ENCODE data around the gene ZNF148. TPM values are rescaled to one million over a fixed set of nuclear protein-coding genes. Genes with fewer than 3 reads are reported as not detected.
A peak's percentile ranks its signal among the peaks of the same experiment; 100 is the strongest.

Gene ZNF148
- total and polyA plus RNA-seq, 7 donors = 4.8 to 42.5 (median 28.2) TPM

DNA sequence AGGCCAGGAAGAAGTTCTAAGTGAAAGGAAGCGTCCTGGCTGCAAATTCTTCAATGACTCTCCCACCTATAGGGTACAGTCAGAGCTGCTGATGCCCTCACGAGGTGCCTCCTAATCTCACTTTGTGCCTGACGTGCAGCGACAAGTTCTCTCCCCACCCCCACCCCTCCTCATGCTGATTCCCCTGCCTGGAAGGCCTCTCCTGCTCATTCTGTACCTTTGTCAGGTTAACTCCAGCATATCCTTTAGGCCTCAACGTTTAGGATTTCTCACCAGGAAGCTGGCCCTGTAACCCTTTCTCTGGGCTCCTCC lies 187.6 kb downstream of the ZNF148 start:
- Histone ChIP-seq H3K4me3 (no peak overlapping the region), H3K27ac (no peak overlapping the region), H3K4me1 (peaks cover 0 to 15% (median 12%) of the 10 kb centered on the region in 4 donors), H3K27me3 (no peaks in the 10 kb centered on the region), H3K9me3 (no peaks in the 10 kb centered on the region), H3K36me3 (no peaks in the 10 kb centered on the region)
- intact Hi-C loops (cut with DNase I) = no loop called here
- DNase-seq = no peak
- TF ChIP-seq POLR2A (IDR thresholded peaks at IDR 0.05) = no peak
- 85 to 86% methylated on average over 5 of the region's 5 CpGs for WGBS, 2 donors

GRCh38 chr3:125186800-125187598 lies 188.1 kb downstream of the ZNF148 start:
- WGBS, 2 donors = 93 to 96% methylated on average over 20 of the region's 20 CpGs
- no peaks in the 10 kb centered on the region for H3K36me3 ChIP-seq
- H3K27me3 ChIP-seq = no peaks in the 10 kb centered on the region
- TF ChIP-seq CTCF (IDR thresholded peaks at IDR 0.05) (no peak), EP300 (IDR thresholded peaks at IDR 0.05) (no peak), POLR2A (IDR thresholded peaks at IDR 0.05) (no peak), POLR2AphosphoS5 (IDR thresholded peaks at IDR 0.05) (no peak)
- intact Hi-C loops (cut with DNase I) = no loop called here
- peak overlapping the region in 2 of 4 donors; percentile 7 to 25 for H3K27ac ChIP-seq
- H3K9me3 ChIP-seq = no peaks in the 10 kb centered on the region
- DNase-seq = no peak
- H3K4me3 ChIP-seq = no peak overlapping the region
- peaks cover 0 to 15% (median 12%) of the 10 kb centered on the region in 4 donors for H3K4me1 ChIP-seq

GRCh38 chr3:125186261-125186787 lies 188.8 kb downstream of the ZNF148 start:
- no peaks in the 10 kb centered on the region for H3K27me3 ChIP-seq
- H3K9me3 ChIP-seq = no peaks in the 10 kb centered on the region
- H3K4me1 ChIP-seq = peaks cover 0 to 15% (median 12%) of the 10 kb centered on the region in 4 donors
- no peaks in the 10 kb centered on the region for H3K36me3 ChIP-seq
- WGBS, 2 donors = 58 to 79% methylated on average over 10 of the region's 10 CpGs
- DNase-seq = no peak
- no peak overlapping the region for H3K4me3 ChIP-seq
- no peak for TF ChIP-seq EP300 (IDR thresholded peaks at IDR 0.05)
- TF ChIP-seq POLR2A (IDR thresholded peaks at IDR 0.05) = no peak
- intact Hi-C loops (cut with DNase I) = no loop called here
- H3K27ac ChIP-seq = peak overlapping the region in 2 of 4 donors; percentile 7 to 25

- no peak for DNase-seq
- Histone ChIP-seq H3K4me1 (peaks cover 0 to 15% (median 12%) of the 10 kb centered on the region in 4 donors), H3K27ac (peak overlapping the region in 1 of 4 donors; percentile 25), H3K4me3 (no peak overlapping the region), H3K36me3 (no peaks in the 10 kb centered on the region), H3K9me3 (no peaks in the 10 kb centered on the region), H3K27me3 (no peaks in the 10 kb centered on the region)
- intact Hi-C loops (cut with DNase I) = no loop called here
- TF ChIP-seq POLR2AphosphoS5 (IDR thresholded peaks at IDR 0.05) (no peak), EP300 (IDR thresholded peaks at IDR 0.05) (no peak), CTCF (IDR thresholded peaks at IDR 0.05) (no peak), POLR2A (IDR thresholded peaks at IDR 0.05) (no peak)
- WGBS, 2 donors = 75 to 86% methylated on average over 3 of the region's 3 CpGs
Measured at GRCh38 chr3:125185805-125186204, 189.3 kb downstream of the ZNF148 start.

GRCh38 chr3:125179884-125180240 lies 195.3 kb downstream of the ZNF148 start:
- WGBS, 2 donors = 94 to 95% methylated on average over 1 of the region's 1 CpG
- no peak overlapping the region for H3K4me3 ChIP-seq
- H3K36me3 ChIP-seq = no peaks in the 10 kb centered on the region
- intact Hi-C loops (cut with DNase I) = no loop called here
- no peak for DNase-seq
- no peaks in the 10 kb centered on the region for H3K4me1 ChIP-seq
- no peak overlapping the region for H3K27ac ChIP-seq
- H3K27me3 ChIP-seq = no peaks in the 10 kb centered on the region
- no peaks in the 10 kb centered on the region for H3K9me3 ChIP-seq
- TF ChIP-seq EP300 (IDR thresholded peaks at IDR 0.05) (no peak), POLR2A (IDR thresholded peaks at IDR 0.05) (no peak), CTCF (IDR thresholded peaks at IDR 0.05) (no peak), POLR2AphosphoS5 (IDR thresholded peaks at IDR 0.05) (no peak)

All from sigmoid colon (tissue), 7 donors.